GM18519 (cell line): ENCODE results near the gene SPEF2.

ENCODE experiments used
- ATAC-seq: cut with Tn5 transposase; IDR thresholded peaks from one replicate; pipeline ENCODE4 v1.9.1; 2021; ENCODE audit warnings: mild to moderate bottlenecking, moderate library complexity; ENCODE audit not compliant: unreplicated experiment, low FRiP score

The SPEF2 gene

GRCh38 chr5:35617435-35618303 lies at the start of gene SPEF2:
SPEF2 (plus strand) TSS chr5:35617863; CDS start chr5:35617998, 135 bp downstream.
- peak; percentile 81 for ATAC-seq

- ATAC-seq: no peak
Measured at GRCh38 chr5:35575578-35575977, 42.1 kb upstream of the SPEF2 start.

GRCh38 chr5:35587419-35587818 lies 30.2 kb upstream of the SPEF2 start:
- no peak for ATAC-seq

- ATAC-seq: no peak
Measured at GRCh38 chr5:35593338-35593737, 24.3 kb upstream of the SPEF2 start.

GRCh38 chr5:35598707-35599370 lies 18.8 kb upstream of the SPEF2 start:
- ATAC-seq: no peak

- ATAC-seq: no peak
Measured at GRCh38 chr5:35600591-35600990, 17.1 kb upstream of the SPEF2 start.

GRCh38 chr5:35608881-35609779 lies 8.5 kb upstream of the SPEF2 start:
- ATAC-seq: no peak

- ATAC-seq: no peak
Measured at GRCh38 chr5:35617060-35617434, 616 bp upstream of the SPEF2 start.

GRCh38 chr5:35618304-35618636 lies 607 bp downstream of the SPEF2 start:
- ATAC-seq: no peak

GRCh38 chr5:35618781-35619180 lies 1.1 kb downstream of the SPEF2 start:
- no peak for ATAC-seq

- no peak for ATAC-seq
Measured at GRCh38 chr5:35622974-35623373, 5.3 kb downstream of the SPEF2 start.

GRCh38 chr5:35623991-35624390 lies 6.3 kb downstream of the SPEF2 start:
- ATAC-seq: no peak

- ATAC-seq: no peak
Measured at GRCh38 chr5:35626108-35626507, 8.4 kb downstream of the SPEF2 start.

- no peak for ATAC-seq
Measured at GRCh38 chr5:35626553-35626952, 8.9 kb downstream of the SPEF2 start.

GRCh38 chr5:35634326-35634725 lies 16.7 kb downstream of the SPEF2 start:
- ATAC-seq: no peak

GRCh38 chr5:35640623-35641022 lies 23.0 kb downstream of the SPEF2 start:
- no peak for ATAC-seq

- no peak for ATAC-seq
Measured at GRCh38 chr5:35644543-35644942, 26.9 kb downstream of the SPEF2 start.

GRCh38 chr5:35647128-35647527 lies 29.5 kb downstream of the SPEF2 start:
- no peak for ATAC-seq

GRCh38 chr5:35647712-35648111 lies 30.0 kb downstream of the SPEF2 start:
- no peak for ATAC-seq

GRCh38 chr5:35651002-35651756 lies 33.5 kb downstream of the SPEF2 start:
- ATAC-seq: no peak
